GM12891 (cell line): ENCODE results near the gene CTDP1.

ENCODE experiments used
- PAX5 ChIP-seq: IDR thresholded peaks from 2 replicates; pipeline ENCODE4 v1.6.1; 2011; ENCODE audit warnings: low read length, moderate library complexity, mild to moderate bottlenecking; ENCODE audit not compliant: insufficient read depth, severe bottlenecking
- POLR2A ChIP-seq: IDR thresholded peaks from 2 replicates; pipeline ENCODE4 v1.6.1; 2011; ENCODE audit warnings: low read depth, low read length, control low read depth
- POLR2AphosphoS5 ChIP-seq: IDR thresholded peaks from 2 replicates; pipeline ENCODE4 v1.6.1; 2011; ENCODE audit warnings: low read depth, low read length, control low read depth
- POU2F2 ChIP-seq: IDR thresholded peaks from 2 replicates; pipeline ENCODE4 v1.6.1; 2011; ENCODE audit warnings: low read depth, mild to moderate bottlenecking, control low read depth, low read length, moderate library complexity
- TAF1 ChIP-seq: IDR thresholded peaks from 2 replicates; pipeline ENCODE4 v1.6.1; 2011; ENCODE audit warnings: low read depth, low read length, control low read depth

DNA sequence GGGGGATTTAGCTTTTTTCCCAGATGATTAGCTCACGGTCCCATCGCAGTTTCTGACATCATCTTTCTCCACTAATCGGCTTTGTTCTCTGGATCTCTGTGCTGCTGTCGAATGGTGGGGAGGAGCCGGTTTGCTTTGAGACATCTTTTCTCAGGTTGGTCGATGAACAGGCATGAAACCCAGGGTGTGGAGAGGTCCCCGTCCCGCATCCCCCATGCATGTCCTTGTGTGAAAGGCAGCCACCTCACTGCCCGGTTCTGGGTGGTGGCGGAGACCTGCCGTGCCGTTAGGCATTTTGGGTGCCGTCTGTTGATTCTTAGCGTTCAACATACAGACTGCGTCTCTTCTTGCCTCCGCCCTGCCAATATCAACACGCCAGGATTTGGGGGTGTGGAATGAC, 57.8 kb downstream of the CTDP1 start:
- TF ChIP-seq POLR2AphosphoS5 (no peak), POLR2A (no peak), POU2F2 (no peak), TAF1 (no peak), PAX5 (no peak)
